Gastroesophageal sphincter (tissue), 4 donors: ENCODE data around the gene MTUS2. TPM values are rescaled to one million over a fixed set of nuclear protein-coding genes. Genes with fewer than 3 reads are reported as not detected.

Source experiments
- ATAC-seq: fragments of 150-250 bp; one replicate; pipeline ENCODE4 v1.9.1; 2016; ENCODE audit warnings: mild to moderate bottlenecking, moderate library complexity
- H3K27ac ChIP-seq, 4 donors: fragments of 200-600 bp; sonication (generic) in 3 of 4; 1 replicate in 3 of 4; 2 replicates in 1 of 4; pipeline ENCODE4 v1.5.1; 2016 to 2019
- H3K27me3 ChIP-seq: fragments of 200-600 bp; sonication (generic); one replicate; pipeline ENCODE4 v1.5.1; 2019
- H3K36me3 ChIP-seq, 2 donors: fragments of 200-600 bp; sonication (generic); one replicate each; pipeline ENCODE4 v1.5.1; 2019; ENCODE audit warnings: control low read depth in 1 of 2
- H3K4me1 ChIP-seq, 3 donors: fragments of 200-600 bp; sonication (generic); 1 replicate in 2 of 3; 2 replicates in 1 of 3; pipeline ENCODE4 v1.5.1; 2016 to 2019; ENCODE audit warnings: control low read depth in 2 of 3
- H3K4me3 ChIP-seq, 2 donors: fragments of 200-600 bp; sonication (generic); one replicate each; pipeline ENCODE4 v1.5.1; 2019; ENCODE audit warnings: mild to moderate bottlenecking in 1 of 2, moderate library complexity in 1 of 2
- H3K9me3 ChIP-seq, 3 donors: fragments of 200-600 bp; sonication (generic); one replicate each; pipeline ENCODE4 v1.5.1; 2017 to 2019; ENCODE audit warnings: control low read depth in 2 of 3
- CTCF ChIP-seq, 4 experiments: fragments of 200-600 bp in 2 of 4; fragments of 450-650 bp in 2 of 4; sonication (generic) in 1 of 4; IDR thresholded peaks; one replicate each; pipeline ENCODE4 v1.5.1; 2017 to 2019; ENCODE audit warnings: antibody characterized with exemption in 4 of 4, mild to moderate bottlenecking in 2 of 4, moderate library complexity in 2 of 4
- EP300 ChIP-seq: sonication (generic); formaldehyde crosslinking; IDR thresholded peaks from one replicate; pipeline ENCODE4 v1.6.1; 2017; ENCODE audit warnings: antibody characterized with exemption, mild to moderate bottlenecking
- POLR2A ChIP-seq, 2 donors: fragments of 450-650 bp; IDR thresholded peaks; one replicate each; pipeline ENCODE4 v1.6.1; 2017; ENCODE audit warnings: antibody characterized with exemption in 2 of 2, mild to moderate bottlenecking in 2 of 2, moderate library complexity in 1 of 2
- POLR2AphosphoS5 ChIP-seq: sonication (generic); formaldehyde crosslinking; IDR thresholded peaks from one replicate; pipeline ENCODE4 v1.6.1; 2017; ENCODE audit warnings: antibody characterized with exemption
- WGBS, 2 donors: methylation state at CpG; one replicate each; pipeline ENCODE4 v1.1.5; 2018; ENCODE audit warnings: low coverage in 1 of 2; 5-methylcytosine and 5-hydroxymethylcytosine counted together
- total RNA-seq, 4 donors: library from RNA; depleted of rRNA; stranded (reverse); fragments of >200 nt; gene quantifications; one replicate each; pipeline ENCODE4 v1.1.0, GENCODE V29; 2016

Gene MTUS2
- total RNA-seq, 4 donors from 2014 or later, result 0.67 to 36.7 (median 18.4) TPM

GRCh38 chr13:29284726-29285125, 464.6 kb downstream of the MTUS2 start:
- Histone ChIP-seq H3K36me3 (no peaks in the 10 kb centered on the region), H3K4me1 (no peaks in the 10 kb centered on the region), H3K4me3 (no peak overlapping the region), H3K27ac (no peak overlapping the region), H3K27me3 (no peaks in the 10 kb centered on the region), H3K9me3 (no peaks in the 10 kb centered on the region)
- TF ChIP-seq EP300 (no peak), POLR2A (IDR thresholded peaks at IDR 0.05) (no peak), CTCF (IDR thresholded peaks at IDR 0.05) (no peak), POLR2AphosphoS5 (no peak)
- ATAC-seq, result no peak

- H3K27ac ChIP-seq, result no peak overlapping the region
- H3K4me3 ChIP-seq, result no peak overlapping the region
- TF ChIP-seq EP300 (no peak), POLR2A (IDR thresholded peaks at IDR 0.05) (no peak), POLR2AphosphoS5 (no peak), CTCF (IDR thresholded peaks at IDR 0.05) (no peak)
- no peaks in the 10 kb centered on the region for H3K36me3 ChIP-seq
- WGBS, 2 donors, result 61 to 77% methylated on average over 4 to 5 of the region's 5 CpGs
- no peak for ATAC-seq
- no peaks in the 10 kb centered on the region for H3K27me3 ChIP-seq
- no peaks in the 10 kb centered on the region for H3K4me1 ChIP-seq
- no peaks in the 10 kb centered on the region for H3K9me3 ChIP-seq
These were observed 467.1 kb downstream of the MTUS2 start for GRCh38 chr13:29287237-29287636.

- WGBS, 2 donors, result 61 to 66% methylated on average over 3 of the region's 3 CpGs
- no peaks in the 10 kb centered on the region for H3K9me3 ChIP-seq
- H3K27me3 ChIP-seq, result no peaks in the 10 kb centered on the region
- no peak overlapping the region for H3K27ac ChIP-seq
- no peaks in the 10 kb centered on the region for H3K36me3 ChIP-seq
- no peak overlapping the region for H3K4me3 ChIP-seq
- TF ChIP-seq EP300 (no peak), POLR2AphosphoS5 (no peak), POLR2A (IDR thresholded peaks at IDR 0.05) (no peak), CTCF (IDR thresholded peaks at IDR 0.05) (no peak)
- H3K4me1 ChIP-seq, result no peaks in the 10 kb centered on the region
- no peak for ATAC-seq
These were observed 471.9 kb downstream of the MTUS2 start for GRCh38 chr13:29292045-29292444.

- Histone ChIP-seq H3K36me3 (no peaks in the 10 kb centered on the region), H3K27me3 (no peaks in the 10 kb centered on the region), H3K9me3 (no peaks in the 10 kb centered on the region), H3K4me1 (no peaks in the 10 kb centered on the region), H3K4me3 (no peak overlapping the region), H3K27ac (no peak overlapping the region)
- WGBS, 2 donors, result 0% methylated on average over 1 of the region's 1 CpG
- TF ChIP-seq POLR2A (IDR thresholded peaks at IDR 0.05) (no peak), CTCF (IDR thresholded peaks at IDR 0.05) (no peak), POLR2AphosphoS5 (no peak), EP300 (no peak)
- no peak for ATAC-seq
These were observed 474.7 kb downstream of the MTUS2 start for GRCh38 chr13:29294821-29295220.

GRCh38 chr13:29301027-29301426, 480.9 kb downstream of the MTUS2 start:
- WGBS, 2 donors, result 60% methylated on average over 1 of the region's 1 CpG

More at GRCh38 chr13:29301027-29301426, 480.9 kb downstream of the MTUS2 start:
- Histone ChIP-seq H3K4me1 (no peaks in the 10 kb centered on the region), H3K27ac (no peak overlapping the region), H3K36me3 (no peaks in the 10 kb centered on the region), H3K27me3 (no peaks in the 10 kb centered on the region), H3K9me3 (peaks cover 0 to 30% (median 0%) of the 10 kb centered on the region in 3 donors), H3K4me3 (no peak overlapping the region)
- ATAC-seq, result no peak
- no peak for TF ChIP-seq CTCF (IDR thresholded peaks at IDR 0.05)
- TF ChIP-seq POLR2AphosphoS5, result no peak
- TF ChIP-seq EP300, result no peak
- no peak for TF ChIP-seq POLR2A (IDR thresholded peaks at IDR 0.05)
